Hematopoietic multipotent progenitor cell treated with erythropoietin and hydrocortisone succinate and interleukin-3 and kit ligand, for 8 days (in vitro differentiated cells): Measurements from ENCODE around the gene DPAGT1.

Source experiments
- DNase-seq: peaks from one replicate; pipeline ENCODE4 v3.0.0-alpha.2; 2015

The DPAGT1 gene

DNA sequence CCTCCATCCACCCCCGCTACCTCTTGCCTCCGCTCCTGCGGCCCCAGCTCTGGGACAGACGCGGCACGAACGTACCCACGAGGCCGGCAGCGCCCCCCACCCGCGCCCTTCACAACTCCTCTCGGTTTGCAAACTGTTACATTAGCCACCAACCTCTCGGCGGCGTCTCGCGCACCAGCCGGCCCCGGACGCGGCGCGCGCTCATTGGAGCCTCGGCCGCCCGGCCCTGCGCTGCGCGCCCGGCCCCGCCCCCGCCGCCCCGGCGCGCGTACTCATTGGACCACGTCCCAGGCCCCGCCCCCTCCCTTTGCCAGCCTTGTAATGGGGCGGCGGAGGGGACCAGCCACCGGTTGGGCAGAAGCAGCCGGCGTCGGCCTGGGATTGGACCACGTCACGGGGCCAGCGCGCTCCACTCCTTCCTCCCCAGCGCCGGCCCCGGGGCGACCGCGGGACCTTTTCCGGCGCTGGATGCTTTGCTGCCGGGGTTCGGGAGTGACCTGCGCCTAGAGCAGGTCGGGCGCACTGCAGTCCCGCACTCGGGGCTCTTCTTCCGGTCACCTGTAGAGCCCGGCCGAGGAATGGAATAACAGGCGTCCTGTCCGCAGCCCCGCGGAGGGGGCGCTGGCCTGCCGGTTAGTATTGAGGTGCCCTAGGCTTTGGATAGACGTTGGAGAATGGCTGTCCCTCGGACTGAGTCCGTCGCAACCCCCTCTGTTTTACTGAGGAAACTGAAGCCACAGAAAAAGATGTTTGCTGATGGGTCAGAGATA is 44.5 kb downstream of the DPAGT1 start, which contains the start of gene HYOU1:
HYOU1 (minus strand) TSS at position 206 of the 770 bp plus-strand sequence. CDS start 1,045 bp downstream, outside the sequence.
- peak; percentile 94 for DNase-seq

DNA sequence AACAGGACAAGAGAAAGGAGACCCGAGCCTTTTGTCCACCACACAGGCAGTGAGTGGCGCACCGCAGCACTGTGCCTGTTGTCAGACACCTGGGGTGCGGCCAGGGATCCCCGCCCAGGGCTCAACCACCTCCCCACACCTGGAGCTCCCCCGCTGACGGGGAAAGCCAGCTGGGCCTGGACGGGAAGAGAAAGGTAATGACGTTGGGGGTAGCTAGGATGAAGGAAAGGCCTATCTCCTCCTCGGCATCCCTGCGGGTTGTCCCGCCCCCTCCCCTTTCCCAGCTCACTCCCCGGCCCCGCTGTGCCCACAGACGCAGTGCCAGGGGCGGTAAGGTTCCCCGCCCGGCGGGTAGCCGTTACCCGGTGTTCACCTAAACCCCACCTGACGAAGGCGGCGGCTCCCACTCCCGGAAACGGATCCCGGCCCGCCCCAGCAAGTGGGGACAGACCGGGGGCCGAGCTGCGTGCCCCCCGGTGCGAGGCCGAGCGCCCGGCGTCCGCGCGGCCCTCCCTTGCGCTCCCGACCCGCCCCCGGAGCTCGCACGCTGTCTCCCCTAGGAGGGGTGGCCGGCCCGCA is 45.1 kb downstream of the DPAGT1 start:
- DNase-seq, result peak; percentile 8

DNA sequence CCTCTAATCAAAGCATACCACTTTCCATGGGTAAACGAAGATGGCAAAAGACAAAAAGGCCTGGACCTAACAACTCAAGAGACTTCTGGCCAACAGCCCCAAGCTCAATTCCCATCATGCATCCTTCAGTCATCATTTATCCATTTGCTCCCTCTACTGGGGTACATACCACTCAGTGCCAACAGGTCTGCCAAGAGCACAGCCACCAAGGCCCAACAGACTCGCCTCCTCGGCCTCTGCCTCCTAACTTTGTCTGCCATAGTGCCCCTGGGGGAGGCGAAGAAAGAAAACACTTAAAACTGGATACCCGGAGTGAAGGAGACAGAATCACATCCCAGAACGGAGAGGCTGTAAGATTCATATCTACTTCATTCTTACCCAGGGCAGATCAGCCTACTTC is 45.8 kb downstream of the DPAGT1 start:
- DNase-seq, result peak; percentile 75

DNA sequence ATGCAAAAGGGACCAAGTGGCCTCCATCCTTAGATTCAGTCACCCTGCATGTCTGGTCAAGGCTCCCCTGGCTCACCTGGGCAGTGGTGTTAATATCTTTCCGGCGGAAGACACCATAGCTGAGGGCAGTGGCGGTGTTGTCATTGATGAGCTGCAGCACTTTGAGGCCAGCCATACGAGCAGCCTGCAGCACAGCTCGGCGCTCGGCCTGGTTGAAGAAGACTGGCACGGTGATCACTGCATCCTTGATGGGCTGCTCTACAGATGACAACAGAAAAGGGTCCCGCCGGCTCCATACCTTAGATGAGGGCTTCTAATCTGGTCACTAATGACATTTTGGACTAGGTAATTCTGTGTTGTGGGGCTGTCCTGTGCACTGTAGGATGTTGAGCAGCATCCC is 47.2 kb downstream of the DPAGT1 start:
- DNase-seq, result no peak

DNA sequence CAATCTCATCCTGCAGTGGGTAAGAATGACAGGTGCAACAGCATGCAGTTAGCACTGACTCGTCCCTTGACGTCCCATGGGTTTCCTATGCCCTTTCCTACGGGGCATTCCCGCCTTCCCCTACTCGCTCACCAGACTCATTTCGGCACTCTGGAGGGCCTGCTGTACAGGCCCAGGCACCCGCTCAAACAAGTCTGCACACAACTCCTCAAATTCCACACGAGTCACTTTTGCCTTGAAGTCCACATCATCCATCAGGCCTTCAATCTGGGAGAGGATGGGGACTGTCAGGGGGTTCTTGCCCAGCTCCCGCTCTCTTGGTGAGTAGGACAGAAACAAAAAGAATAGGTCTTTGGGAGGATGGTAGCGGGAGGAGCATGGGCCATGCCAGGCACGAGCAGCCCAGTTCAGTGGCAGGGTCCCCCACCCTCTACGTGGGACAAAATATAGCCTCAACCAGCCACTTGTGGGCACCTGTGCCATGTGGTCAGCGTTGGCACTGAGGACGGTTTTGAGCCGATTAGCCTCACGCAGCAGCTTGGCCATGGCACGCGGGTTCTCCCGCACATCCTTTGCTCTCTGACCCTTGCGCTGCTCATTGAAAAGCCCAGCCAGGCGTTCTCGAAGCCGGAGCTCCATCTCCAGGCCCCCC is 49.4 kb downstream of the DPAGT1 start:
- DNase-seq, result no peak

DNA sequence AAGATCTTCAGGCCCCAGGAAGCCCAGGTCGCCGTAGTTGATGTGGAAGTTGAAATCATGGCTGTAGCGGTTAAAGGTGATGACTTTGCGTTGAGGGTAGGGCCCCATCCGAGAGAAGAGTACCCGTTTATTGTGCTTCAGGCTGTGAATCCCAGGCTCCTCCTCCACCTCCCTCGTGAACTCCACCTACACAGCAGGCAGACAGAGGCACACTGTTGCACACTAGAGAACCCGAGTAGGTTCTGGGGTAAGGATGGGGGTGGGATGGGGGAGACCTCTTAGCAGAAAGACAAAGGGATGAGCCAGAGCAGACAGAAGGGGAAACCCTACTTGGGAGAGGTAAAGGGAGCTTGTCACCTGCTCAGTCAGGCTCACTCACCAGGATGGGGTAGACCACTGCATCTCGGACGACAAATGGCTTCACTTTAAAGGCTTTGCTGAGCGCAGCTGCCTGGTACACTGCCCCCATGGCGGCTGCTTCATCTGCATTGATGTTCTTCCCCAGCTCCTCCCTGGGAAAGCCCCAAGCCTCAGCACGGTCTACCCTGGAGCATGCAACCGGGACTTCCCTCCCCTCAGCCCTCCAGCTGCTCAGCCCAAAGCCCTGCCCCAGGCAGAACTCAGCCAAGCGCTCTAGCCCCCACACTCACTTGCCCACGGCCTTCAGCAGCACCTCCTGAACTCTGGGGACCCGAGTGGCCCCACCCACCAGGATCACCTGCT is 50.1 kb downstream of the DPAGT1 start:
- no peak for DNase-seq

DNA sequence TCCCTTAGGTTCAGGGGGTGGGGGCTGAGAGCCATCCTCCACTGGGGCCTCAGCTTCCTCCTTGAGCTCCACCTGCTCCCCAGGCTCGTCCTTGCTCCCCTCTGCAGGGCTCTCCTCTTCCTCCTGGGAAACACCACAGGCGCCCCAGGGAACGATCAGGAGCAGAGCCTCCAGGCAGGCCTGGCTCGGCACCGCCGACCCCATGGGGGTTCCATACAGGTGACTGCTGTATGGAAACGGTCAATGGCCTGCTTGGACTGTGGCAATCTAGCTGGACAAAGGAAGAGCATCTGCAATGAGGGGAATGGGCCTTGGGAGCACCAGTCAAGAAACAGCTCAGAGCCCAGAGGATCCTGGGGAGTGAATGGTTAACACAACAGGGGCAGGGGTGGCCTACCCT is 52.6 kb downstream of the DPAGT1 start:
- no peak for DNase-seq

DNA sequence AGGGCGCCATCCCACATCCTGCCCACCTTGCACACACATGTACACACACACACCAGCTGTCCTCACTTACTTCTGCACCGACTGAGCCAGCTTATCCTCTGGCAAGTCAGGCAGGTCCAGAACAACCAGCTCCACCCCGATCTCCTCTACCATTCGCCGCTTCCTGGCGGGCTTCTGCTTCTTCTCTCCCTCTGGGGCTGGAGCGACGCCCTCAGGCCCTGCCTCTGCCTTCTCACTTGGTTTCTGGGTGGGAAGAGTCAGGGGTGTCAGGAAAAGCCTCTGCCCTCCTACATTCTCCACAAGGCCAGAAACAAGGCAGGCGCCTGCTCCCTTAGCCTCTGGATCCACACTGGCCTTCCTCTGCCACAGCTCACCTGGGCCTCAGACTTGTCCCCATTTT is 53.0 kb downstream of the DPAGT1 start:
- no peak for DNase-seq

DNA sequence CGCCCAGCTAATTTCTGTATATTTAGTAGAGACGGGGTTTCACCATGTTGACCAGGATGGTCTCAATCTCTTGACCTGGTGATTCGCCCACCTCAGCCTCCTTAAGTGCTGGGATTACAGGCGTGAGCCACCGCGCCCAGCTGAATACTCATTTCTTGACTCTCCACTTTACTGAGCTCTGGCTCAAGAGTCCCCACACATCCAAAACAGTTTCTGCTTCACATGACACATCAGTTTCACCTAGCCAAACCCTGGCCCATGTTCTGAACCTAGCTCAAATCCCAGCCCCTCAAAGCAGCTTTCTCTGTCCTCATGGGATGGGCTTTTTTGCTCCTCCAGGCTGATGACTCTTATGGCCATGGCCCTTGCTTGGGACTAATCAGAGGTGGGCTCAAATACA is 54.4 kb downstream of the DPAGT1 start:
- DNase-seq, result no peak
